Gastrocnemius medialis (tissue), 4 donors: ENCODE measurements around the gene CEBPB.

ENCODE experiments used
- CTCF ChIP-seq, 5 experiments: fragments of 450-650 bp in 3 of 5; fragments of 200-600 bp in 2 of 5; sonication (generic) in 2 of 5; IDR thresholded peaks in 4 of 5; conservative IDR thresholded peaks in 1 of 5; 1 replicate in 4 of 5; 2 replicates in 1 of 5; pipeline ENCODE4 v1.5.1; 2016 to 2019; ENCODE audit warnings: antibody characterized with exemption in 5 of 5, mild to moderate bottlenecking in 3 of 5, moderate library complexity in 3 of 5
- POLR2A ChIP-seq, 2 donors: fragments of 450-650 bp; IDR thresholded peaks; one replicate each; pipeline ENCODE4 v1.6.1; 2017; ENCODE audit warnings: antibody characterized with exemption in 2 of 2, mild to moderate bottlenecking in 2 of 2, moderate library complexity in 2 of 2

- TF ChIP-seq CTCF (IDR thresholded peaks at IDR 0.05 in 4 of 5, conservative IDR thresholded peaks at IDR 0.05 in 1 of 5): no peak
- TF ChIP-seq POLR2A (IDR thresholded peaks at IDR 0.05): no peak
Measured at GRCh38 chr20:50230871-50231560, 40.4 kb downstream of the CEBPB start.
